ENCODE measurements around the gene STK10. TPM values are rescaled to one million over a fixed set of nuclear protein-coding genes. Genes with fewer than 3 reads are reported as not detected.

The STK10 gene
- total and polyA plus RNA-seq, 11 donors, result 5.5 to 52.9 (median 10.2) TPM

DNA sequence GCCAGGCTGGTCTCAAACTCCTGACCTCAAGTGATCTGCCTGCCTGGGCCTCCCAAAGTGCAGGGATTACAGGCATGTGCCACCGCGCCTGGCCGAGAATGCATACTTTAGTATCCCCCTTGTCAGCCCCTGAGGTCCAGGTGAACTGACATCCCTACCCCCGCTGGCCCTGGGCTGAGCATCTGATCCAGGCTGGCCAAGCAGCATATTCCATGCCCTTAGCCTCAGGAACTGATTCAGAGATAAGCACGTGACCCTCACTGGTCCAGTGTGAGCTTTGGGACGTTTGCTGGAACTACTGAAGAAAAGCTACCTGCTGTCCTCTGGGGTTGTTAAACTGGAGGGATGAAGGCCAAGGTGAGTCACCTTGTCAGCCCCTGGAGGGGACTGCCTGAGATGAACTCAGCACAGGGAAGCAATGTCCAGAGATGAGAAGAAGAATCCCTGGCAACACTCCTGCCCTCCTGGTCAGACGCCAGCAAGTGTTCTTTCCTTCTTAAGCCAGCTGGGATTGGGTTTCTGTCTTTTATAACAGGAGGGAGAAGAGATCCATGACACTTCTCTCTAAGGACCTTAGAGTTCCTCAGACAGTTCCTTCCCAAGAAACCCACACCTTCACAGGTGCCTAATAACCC lies 122.5 kb downstream of the STK10 start:
- WGBS, 4 donors, result 78 to 89% (median 88%) methylated on average over 7 of the region's 7 CpGs
- DNase-seq (no peak), ATAC-seq (no peak)
- no peaks in the 10 kb centered on the region for H3K27me3 ChIP-seq
- no peaks in the 10 kb centered on the region for H3K9me3 ChIP-seq
- intact Hi-C loops (cut with DNase I), result no loop called here
- H3K4me3 ChIP-seq, result no peak overlapping the region
- no peak overlapping the region for H3K27ac ChIP-seq
- peaks cover 0 to 31% (median 0%) of the 10 kb centered on the region in 12 donors for H3K4me1 ChIP-seq
- H3K36me3 ChIP-seq, result peaks cover 0 to 86% (median 47%) of the 10 kb centered on the region in 9 donors
- TF ChIP-seq POLR2A (IDR thresholded peaks at IDR 0.05), result no peak
- TF ChIP-seq, protein P1, sequence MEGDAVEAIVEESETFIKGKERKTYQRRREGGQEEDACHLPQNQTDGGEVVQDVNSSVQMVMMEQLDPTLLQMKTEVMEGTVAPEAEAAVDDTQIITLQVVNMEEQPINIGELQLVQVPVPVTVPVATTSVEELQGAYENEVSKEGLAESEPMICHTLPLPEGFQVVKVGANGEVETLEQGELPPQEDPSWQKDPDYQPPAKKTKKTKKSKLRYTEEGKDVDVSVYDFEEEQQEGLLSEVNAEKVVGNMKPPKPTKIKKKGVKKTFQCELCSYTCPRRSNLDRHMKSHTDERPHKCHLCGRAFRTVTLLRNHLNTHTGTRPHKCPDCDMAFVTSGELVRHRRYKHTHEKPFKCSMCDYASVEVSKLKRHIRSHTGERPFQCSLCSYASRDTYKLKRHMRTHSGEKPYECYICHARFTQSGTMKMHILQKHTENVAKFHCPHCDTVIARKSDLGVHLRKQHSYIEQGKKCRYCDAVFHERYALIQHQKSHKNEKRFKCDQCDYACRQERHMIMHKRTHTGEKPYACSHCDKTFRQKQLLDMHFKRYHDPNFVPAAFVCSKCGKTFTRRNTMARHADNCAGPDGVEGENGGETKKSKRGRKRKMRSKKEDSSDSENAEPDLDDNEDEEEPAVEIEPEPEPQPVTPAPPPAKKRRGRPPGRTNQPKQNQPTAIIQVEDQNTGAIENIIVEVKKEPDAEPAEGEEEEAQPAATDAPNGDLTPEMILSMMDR (IDR thresholded peaks at IDR 0.05), result no peak

GRCh38 chr5:172064766-172065165 lies 123.3 kb downstream of the STK10 start:
- no peaks in the 10 kb centered on the region for H3K9me3 ChIP-seq
- H3K36me3 ChIP-seq, result peaks cover 0 to 86% (median 55%) of the 10 kb centered on the region in 9 donors
- WGBS, 4 donors, result 94 to 97% (median 96%) methylated on average over 9 of the region's 9 CpGs
- no peaks in the 10 kb centered on the region for H3K27me3 ChIP-seq
- no peak overlapping the region for H3K4me3 ChIP-seq
- intact Hi-C loops (cut with DNase I), result loop anchor here in 1 of 10 donors (5.0 kb wide), 1 partner anchor 152 kb away; no protein-coding TSS in a partner anchor
- peaks cover 0 to 31% (median 0%) of the 10 kb centered on the region in 12 donors for H3K4me1 ChIP-seq
- DNase-seq (no peak), ATAC-seq (no peak)
- no peak overlapping the region for H3K27ac ChIP-seq
- TF ChIP-seq, protein P1 (IDR thresholded peaks at IDR 0.05), result no peak
- no peak for TF ChIP-seq POLR2A (IDR thresholded peaks at IDR 0.05)

DNA sequence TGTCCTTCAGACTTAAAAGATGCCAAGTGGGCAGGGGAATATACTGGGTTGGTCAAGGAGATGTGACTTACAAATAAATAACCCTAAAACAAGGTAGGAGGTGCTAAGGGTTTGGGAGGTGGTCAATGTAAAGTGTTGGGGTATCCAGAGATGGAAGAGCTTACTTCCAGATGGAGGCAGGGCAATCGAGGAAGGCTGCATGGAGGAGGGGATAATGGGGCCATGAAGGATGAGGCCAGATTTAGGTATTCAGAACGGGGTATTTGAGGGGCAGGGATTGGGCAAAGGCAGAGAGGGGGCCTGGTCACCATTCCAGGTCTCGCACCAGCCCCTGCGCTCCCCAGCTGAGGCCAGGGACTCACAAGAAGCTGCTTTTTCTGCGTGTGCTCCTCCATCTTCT lies 123.7 kb downstream of the STK10 start:
- peaks cover 0 to 31% (median 0%) of the 10 kb centered on the region in 12 donors for H3K4me1 ChIP-seq
- no peak for ATAC-seq
- no peak overlapping the region for H3K27ac ChIP-seq
- intact Hi-C loops (cut with DNase I), result loop anchor here in 1 of 10 donors (5.0 kb wide), 1 partner anchor 152 kb away; no protein-coding TSS in a partner anchor
- TF ChIP-seq, protein P1 (IDR thresholded peaks at IDR 0.05), result no peak
- TF ChIP-seq POLR2A (IDR thresholded peaks at IDR 0.05), result no peak
- DNase-seq, result no peak
- H3K36me3 ChIP-seq, result peaks cover 0 to 86% (median 56%) of the 10 kb centered on the region in 9 donors
- H3K4me3 ChIP-seq, result no peak overlapping the region
- no peaks in the 10 kb centered on the region for H3K27me3 ChIP-seq
- WGBS, 4 donors, result 93 to 97% (median 94%) methylated on average over 5 of the region's 5 CpGs
- H3K9me3 ChIP-seq, result no peaks in the 10 kb centered on the region

- intact Hi-C loops (cut with DNase I), result loop anchor here in 1 of 10 donors (5.0 kb wide), 1 partner anchor 151 kb away; no protein-coding TSS in a partner anchor
- no peak for TF ChIP-seq POLR2A (IDR thresholded peaks at IDR 0.05)
- TF ChIP-seq, protein P1 (IDR thresholded peaks at IDR 0.05), result no peak
- DNase-seq (no peak), ATAC-seq (no peak)
- H3K4me3 ChIP-seq, result no peak overlapping the region
- WGBS, 4 donors, result 75 to 86% (median 81%) methylated on average over 15 of the region's 15 CpGs
- no peaks in the 10 kb centered on the region for H3K9me3 ChIP-seq
- H3K4me1 ChIP-seq, result peaks cover 0 to 30% (median 0%) of the 10 kb centered on the region in 12 donors
- peaks cover 0 to 91% (median 56%) of the 10 kb centered on the region in 9 donors for H3K36me3 ChIP-seq
- H3K27me3 ChIP-seq, result no peaks in the 10 kb centered on the region
- no peak overlapping the region for H3K27ac ChIP-seq
Measured at GRCh38 chr5:172063463-172064235, 124.4 kb downstream of the STK10 start.
